Left ventricle myocardium inferior (tissue), 1 donor: ENCODE results near the gene DCAF6. TPM values are rescaled to one million over a fixed set of nuclear protein-coding genes. Genes with fewer than 3 reads are reported as not detected.

Source experiments
- DNase-seq: peaks from one replicate; pipeline ENCODE4 v3.0.0-alpha.2; 2020
- H3K27ac ChIP-seq: fragments of 200-600 bp; replicated peaks from 2 replicates; pipeline ENCODE4 v1.8.0; 2021
- H3K27me3 ChIP-seq: fragments of 200-600 bp; 2 replicates; pipeline ENCODE4 v1.8.0; 2021; ENCODE audit warnings: low read depth
- H3K36me3 ChIP-seq: fragments of 200-600 bp; 2 replicates; pipeline ENCODE4 v1.8.0; 2021
- H3K4me1 ChIP-seq: fragments of 200-600 bp; 2 replicates; pipeline ENCODE4 v1.8.0; 2021
- H3K4me3 ChIP-seq: fragments of 200-600 bp; 2 replicates; pipeline ENCODE4 v1.8.0; 2021; ENCODE audit warnings: mild to moderate bottlenecking, moderate library complexity
- H3K9me3 ChIP-seq: fragments of 200-600 bp; replicated peaks from 2 replicates; pipeline ENCODE4 v1.8.0; 2021
- intact Hi-C: fragments of 100-400 bp; cut with micrococcal nuclease; formaldehyde crosslinking; loops from one replicate; pipeline ENCODE4 v1.11.0; 2022
- total RNA-seq: library from RNA; stranded (reverse); fragmentation: NEBNext Ultra II Directional; extraction: Animal tissue kit (Norgen Biotek cat#: 25700); gene quantifications from one replicate; pipeline ENCODE4 v1.2.1, GENCODE V29; 2021
- TF ChIP-seq, protein P1 (sequence below): fragments of 200-600 bp; IDR thresholded peaks from 2 replicates; pipeline ENCODE4 v1.8.0; 2021; ENCODE audit warnings: antibody characterized with exemption, mild to moderate bottlenecking, borderline replicate concordance
- donor health status: DM: no; HTN: yes; CAD: no; lungs with severe emphysema.

Gene DCAF6
- total RNA-seq, 1 donor from 2014 or later = 196 TPM

DNA sequence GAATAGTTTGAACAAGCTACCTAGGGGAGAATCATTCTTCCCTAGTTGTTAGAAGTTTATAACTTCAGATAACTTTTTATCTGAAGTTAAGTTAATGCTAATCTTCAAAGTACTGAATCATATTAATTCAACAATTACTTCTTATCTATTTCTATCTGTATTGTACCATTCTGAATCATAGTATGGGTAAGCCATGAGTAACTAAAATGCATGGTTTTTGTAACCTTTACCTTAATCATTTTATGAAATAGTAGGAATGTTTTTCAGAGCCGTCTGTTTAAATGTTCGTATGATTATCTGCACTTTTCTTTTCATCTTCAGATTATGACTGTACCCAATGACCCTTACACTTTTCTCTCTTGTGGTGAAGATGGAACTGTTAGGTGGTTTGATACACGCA lies 50.7 kb downstream of the DCAF6 start:
- no peaks in the 10 kb centered on the region for H3K27me3 ChIP-seq
- no peaks in the 10 kb centered on the region for H3K9me3 ChIP-seq
- peaks cover 7% of the 10 kb centered on the region for H3K36me3 ChIP-seq
- peaks cover 4% of the 10 kb centered on the region for H3K4me1 ChIP-seq
- TF ChIP-seq, protein P1, sequence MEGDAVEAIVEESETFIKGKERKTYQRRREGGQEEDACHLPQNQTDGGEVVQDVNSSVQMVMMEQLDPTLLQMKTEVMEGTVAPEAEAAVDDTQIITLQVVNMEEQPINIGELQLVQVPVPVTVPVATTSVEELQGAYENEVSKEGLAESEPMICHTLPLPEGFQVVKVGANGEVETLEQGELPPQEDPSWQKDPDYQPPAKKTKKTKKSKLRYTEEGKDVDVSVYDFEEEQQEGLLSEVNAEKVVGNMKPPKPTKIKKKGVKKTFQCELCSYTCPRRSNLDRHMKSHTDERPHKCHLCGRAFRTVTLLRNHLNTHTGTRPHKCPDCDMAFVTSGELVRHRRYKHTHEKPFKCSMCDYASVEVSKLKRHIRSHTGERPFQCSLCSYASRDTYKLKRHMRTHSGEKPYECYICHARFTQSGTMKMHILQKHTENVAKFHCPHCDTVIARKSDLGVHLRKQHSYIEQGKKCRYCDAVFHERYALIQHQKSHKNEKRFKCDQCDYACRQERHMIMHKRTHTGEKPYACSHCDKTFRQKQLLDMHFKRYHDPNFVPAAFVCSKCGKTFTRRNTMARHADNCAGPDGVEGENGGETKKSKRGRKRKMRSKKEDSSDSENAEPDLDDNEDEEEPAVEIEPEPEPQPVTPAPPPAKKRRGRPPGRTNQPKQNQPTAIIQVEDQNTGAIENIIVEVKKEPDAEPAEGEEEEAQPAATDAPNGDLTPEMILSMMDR = no peak
- H3K4me3 ChIP-seq = no peak overlapping the region
- intact Hi-C loops = no loop called here
- DNase-seq = no peak
- H3K27ac ChIP-seq = no peak overlapping the region

DNA sequence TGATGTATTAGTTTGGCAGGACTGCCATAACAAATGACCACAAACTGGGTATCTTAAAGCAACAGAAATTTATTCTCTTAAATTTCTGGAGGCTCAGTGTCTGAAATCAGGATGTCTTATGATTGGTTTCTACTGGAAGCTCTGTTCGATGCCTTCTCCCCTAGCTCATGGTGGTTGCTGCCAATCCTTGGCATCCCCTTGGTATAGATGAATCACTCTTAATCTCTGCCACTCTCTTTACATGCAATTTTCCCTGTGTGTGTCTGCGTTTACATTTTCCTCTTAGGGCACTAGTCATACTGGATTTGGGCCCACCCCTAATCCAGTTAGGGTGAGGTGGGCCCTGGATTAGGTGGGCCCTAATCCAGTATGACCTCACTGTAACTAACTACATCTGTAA lies 55.1 kb downstream of the DCAF6 start:
- H3K27me3 ChIP-seq = no peaks in the 10 kb centered on the region
- peaks cover 31% of the 10 kb centered on the region for H3K36me3 ChIP-seq
- no peak overlapping the region for H3K27ac ChIP-seq
- intact Hi-C loops = no loop called here
- TF ChIP-seq, protein P1 = no peak
- no peak for DNase-seq
- no peaks in the 10 kb centered on the region for H3K9me3 ChIP-seq
- no peak overlapping the region for H3K4me3 ChIP-seq
- peaks cover 25% of the 10 kb centered on the region for H3K4me1 ChIP-seq

DNA sequence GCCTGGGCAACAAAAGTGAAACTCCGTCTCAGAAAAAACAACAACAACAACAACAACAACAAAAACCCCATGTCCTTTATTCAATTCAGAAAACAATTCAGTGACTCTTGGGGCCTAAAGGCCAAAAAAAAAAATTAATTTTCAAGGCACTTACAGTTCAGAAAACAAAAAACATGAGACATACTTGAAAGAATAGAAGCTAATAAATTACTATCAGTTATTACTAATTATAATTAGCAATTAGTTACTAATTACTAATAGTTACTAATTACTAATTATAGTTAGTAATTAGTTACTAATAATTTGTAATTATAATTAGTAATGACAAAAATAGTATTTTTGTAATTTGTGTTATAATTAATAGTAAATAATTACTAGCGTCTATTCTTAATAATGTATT lies 57.2 kb downstream of the DCAF6 start:
- H3K4me1 ChIP-seq = peaks cover 30% of the 10 kb centered on the region
- DNase-seq = no peak
- H3K36me3 ChIP-seq = peaks cover 31% of the 10 kb centered on the region
- no peaks in the 10 kb centered on the region for H3K27me3 ChIP-seq
- H3K9me3 ChIP-seq = no peaks in the 10 kb centered on the region
- H3K4me3 ChIP-seq = no peak overlapping the region
- intact Hi-C loops = no loop called here
- TF ChIP-seq, protein P1 = no peak
- H3K27ac ChIP-seq = no peak overlapping the region

DNA sequence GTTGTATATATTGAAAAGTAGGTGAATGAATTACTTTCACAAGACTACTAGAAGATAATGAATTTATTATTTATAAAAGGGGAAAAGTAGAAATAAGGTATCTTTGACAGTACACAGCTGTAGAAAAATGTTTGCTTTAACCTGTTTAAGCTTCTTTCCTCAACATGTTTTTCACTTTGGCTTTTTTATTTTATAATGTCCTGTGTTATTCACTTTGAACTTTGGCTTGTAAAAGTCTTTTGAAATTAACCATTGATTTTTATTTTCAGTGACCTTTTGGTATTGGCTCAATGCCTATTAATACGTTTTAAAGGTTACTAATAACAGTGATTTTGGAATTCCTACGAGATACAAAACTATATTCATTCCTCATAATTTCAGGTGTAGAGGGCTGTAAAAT lies 58.1 kb downstream of the DCAF6 start:
- no peaks in the 10 kb centered on the region for H3K9me3 ChIP-seq
- peaks cover 31% of the 10 kb centered on the region for H3K36me3 ChIP-seq
- no peaks in the 10 kb centered on the region for H3K27me3 ChIP-seq
- no peak overlapping the region for H3K4me3 ChIP-seq
- peak overlapping the region; percentile 29 for H3K27ac ChIP-seq
- TF ChIP-seq, protein P1 = no peak
- peaks cover 30% of the 10 kb centered on the region for H3K4me1 ChIP-seq
- intact Hi-C loops = no loop called here
- no peak for DNase-seq

DNA sequence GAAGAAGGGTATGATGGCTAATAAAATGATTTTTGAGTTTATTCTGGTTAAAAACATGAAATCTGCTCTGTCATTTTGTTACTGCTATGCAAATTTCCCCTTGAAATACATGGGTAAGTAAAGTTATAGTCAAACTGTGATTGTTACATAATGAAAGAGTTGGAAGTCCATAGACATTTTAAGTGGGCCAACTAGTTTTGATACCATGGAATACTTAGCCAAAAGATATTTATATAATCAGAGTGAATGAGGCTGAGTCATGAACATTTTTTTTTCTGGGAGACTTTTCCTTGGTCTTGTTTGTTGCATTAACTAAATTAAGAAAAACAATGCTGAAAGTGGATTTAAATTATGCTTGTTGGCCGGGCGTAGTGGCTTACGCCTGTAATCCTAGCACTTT lies 58.6 kb downstream of the DCAF6 start:
- Histone ChIP-seq H3K36me3 (peaks cover 31% of the 10 kb centered on the region), H3K4me3 (no peak overlapping the region), H3K27ac (peak overlapping the region; percentile 29), H3K27me3 (no peaks in the 10 kb centered on the region), H3K9me3 (no peaks in the 10 kb centered on the region), H3K4me1 (peaks cover 31% of the 10 kb centered on the region)
- intact Hi-C loops = no loop called here
- no peak for DNase-seq
- TF ChIP-seq, protein P1 = no peak

DNA sequence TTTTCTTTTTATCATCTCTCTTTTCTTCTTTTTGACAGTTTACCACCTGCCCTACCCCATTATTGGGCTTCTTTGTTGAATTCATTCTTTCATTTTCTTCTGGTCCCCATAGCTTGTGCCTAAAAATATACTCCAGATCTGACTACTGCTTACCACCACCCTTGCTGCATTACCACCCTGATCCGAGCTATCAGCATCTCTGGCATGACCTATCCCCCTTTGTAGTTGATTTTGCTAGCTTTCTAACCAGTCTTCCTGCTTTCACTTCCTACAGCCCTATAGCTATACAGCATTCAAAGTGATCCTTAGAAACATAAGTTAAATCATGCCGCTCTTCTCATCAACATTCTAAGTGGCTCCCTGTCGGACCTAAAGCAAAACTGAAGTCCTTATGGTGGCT lies 59.8 kb downstream of the DCAF6 start:
- H3K36me3 ChIP-seq = peaks cover 30% of the 10 kb centered on the region
- no peak overlapping the region for H3K27ac ChIP-seq
- intact Hi-C loops = no loop called here
- peaks cover 37% of the 10 kb centered on the region for H3K4me1 ChIP-seq
- H3K27me3 ChIP-seq = no peaks in the 10 kb centered on the region
- TF ChIP-seq, protein P1 = no peak
- H3K4me3 ChIP-seq = no peak overlapping the region
- H3K9me3 ChIP-seq = no peaks in the 10 kb centered on the region
- no peak for DNase-seq
